HG02981 (cell line): Measurements from ENCODE around the gene RARRES1.

Experiments
- ATAC-seq: cut with Tn5 transposase; IDR thresholded peaks from one replicate; pipeline ENCODE4 v1.9.1; 2021; ENCODE audit warnings: mild to moderate bottlenecking, moderate library complexity; ENCODE audit not compliant: unreplicated experiment

Gene RARRES1

GRCh38 chr3:158735296-158736033, 3.2 kb upstream of the RARRES1 start:
- ATAC-seq: no peak

- ATAC-seq: no peak
Measured at GRCh38 chr3:158733656-158734055, 1.4 kb upstream of the RARRES1 start.

GRCh38 chr3:158732856-158733200, 571 bp upstream of the RARRES1 start:
- no peak for ATAC-seq

GRCh38 chr3:158731486-158731885, 771 bp downstream of the RARRES1 start:
- no peak for ATAC-seq

GRCh38 chr3:158728851-158729250, 3.4 kb downstream of the RARRES1 start:
- ATAC-seq: no peak

- ATAC-seq: no peak
Measured at GRCh38 chr3:158728061-158728377, 4.2 kb downstream of the RARRES1 start.

- ATAC-seq: peak; percentile 55
Measured at GRCh38 chr3:158727206-158728060, 4.8 kb downstream of the RARRES1 start.

GRCh38 chr3:158725348-158726011, 6.8 kb downstream of the RARRES1 start:
- no peak for ATAC-seq

- no peak for ATAC-seq
Measured at GRCh38 chr3:158723991-158724390, 8.3 kb downstream of the RARRES1 start.

GRCh38 chr3:158722108-158722507, 10.1 kb downstream of the RARRES1 start:
- ATAC-seq: no peak

- no peak for ATAC-seq
Measured at GRCh38 chr3:158718490-158719170, 13.6 kb downstream of the RARRES1 start.

GRCh38 chr3:158717576-158717975, 14.7 kb downstream of the RARRES1 start:
- ATAC-seq: no peak

GRCh38 chr3:158713094-158713499, 19.2 kb downstream of the RARRES1 start:
- ATAC-seq: no peak

GRCh38 chr3:158712443-158712842, 19.8 kb downstream of the RARRES1 start:
- ATAC-seq: no peak

GRCh38 chr3:158711886-158712285, 20.4 kb downstream of the RARRES1 start:
- ATAC-seq: no peak

- ATAC-seq: no peak
Measured at GRCh38 chr3:158710601-158711000, 21.7 kb downstream of the RARRES1 start.

GRCh38 chr3:158709666-158710083, 22.6 kb downstream of the RARRES1 start:
- ATAC-seq: no peak

- ATAC-seq: no peak
Measured at GRCh38 chr3:158703566-158703965, 28.7 kb downstream of the RARRES1 start.

- no peak for ATAC-seq
Measured at GRCh38 chr3:158702815-158703481, 29.3 kb downstream of the RARRES1 start.

- no peak for ATAC-seq
Measured at GRCh38 chr3:158701420-158702065, 30.7 kb downstream of the RARRES1 start.
